Stimulated activated naive CD8-positive, alpha-beta T cell treated with anti-CD3 and anti-CD28 coated beads, Interleukin-15, Interleukin-2, amounts not matched to agents 100 ng/mL and 50 ng/mL, for 24 hours (primary cell): ENCODE measurements around the gene RNF130.

Experiments
- H3K27ac Mint-ChIP-seq: one replicate; pipeline ENCODE4 v1.8.0; 2021; ENCODE audit warnings: mild to moderate bottlenecking, mixed read lengths
- H3K27me3 Mint-ChIP-seq: one replicate; pipeline ENCODE4 v1.8.0; 2021; ENCODE audit warnings: mixed read lengths
- H3K36me3 Mint-ChIP-seq: one replicate; pipeline ENCODE4 v1.8.0; 2021; ENCODE audit warnings: low read depth, mixed read lengths
- H3K4me1 Mint-ChIP-seq: one replicate; pipeline ENCODE4 v1.8.0; 2021; ENCODE audit warnings: low read depth, mixed read lengths
- H3K4me3 Mint-ChIP-seq: one replicate; pipeline ENCODE4 v1.8.0; 2021; ENCODE audit warnings: mild to moderate bottlenecking, mixed read lengths
- H3K9me3 Mint-ChIP-seq: one replicate; pipeline ENCODE4 v1.8.0; 2021; ENCODE audit warnings: mixed read lengths

The RNF130 gene

GRCh38 chr5:180067986-180068385, 3.6 kb downstream of the RNF130 start:
- Mint-ChIP-seq H3K27me3 (no peaks in the 10 kb centered on the region), H3K4me3 (no peak overlapping the region), H3K27ac (no peak overlapping the region), H3K4me1 (peaks cover 24% of the 10 kb centered on the region), H3K36me3 (no peaks in the 10 kb centered on the region), H3K9me3 (peaks cover 3% of the 10 kb centered on the region)

- H3K36me3 Mint-ChIP-seq, result no peaks in the 10 kb centered on the region
- no peaks in the 10 kb centered on the region for H3K9me3 Mint-ChIP-seq
- no peaks in the 10 kb centered on the region for H3K27me3 Mint-ChIP-seq
- no peaks in the 10 kb centered on the region for H3K4me1 Mint-ChIP-seq
- no peak overlapping the region for H3K27ac Mint-ChIP-seq
- H3K4me3 Mint-ChIP-seq, result no peak overlapping the region
These were observed 11.4 kb downstream of the RNF130 start for GRCh38 chr5:180060192-180060591.

GRCh38 chr5:180059326-180059725, 12.2 kb downstream of the RNF130 start:
- no peak overlapping the region for H3K4me3 Mint-ChIP-seq
- H3K27me3 Mint-ChIP-seq, result no peaks in the 10 kb centered on the region
- no peaks in the 10 kb centered on the region for H3K36me3 Mint-ChIP-seq
- H3K9me3 Mint-ChIP-seq, result no peaks in the 10 kb centered on the region
- no peaks in the 10 kb centered on the region for H3K4me1 Mint-ChIP-seq
- H3K27ac Mint-ChIP-seq, result no peak overlapping the region

- no peak overlapping the region for H3K4me3 Mint-ChIP-seq
- H3K27ac Mint-ChIP-seq, result no peak overlapping the region
- no peaks in the 10 kb centered on the region for H3K27me3 Mint-ChIP-seq
- H3K36me3 Mint-ChIP-seq, result no peaks in the 10 kb centered on the region
- H3K9me3 Mint-ChIP-seq, result no peaks in the 10 kb centered on the region
- H3K4me1 Mint-ChIP-seq, result no peaks in the 10 kb centered on the region
These were observed 15.4 kb downstream of the RNF130 start for GRCh38 chr5:180056153-180056552.

GRCh38 chr5:180054226-180054625, 17.3 kb downstream of the RNF130 start:
- H3K27ac Mint-ChIP-seq, result no peak overlapping the region
- no peaks in the 10 kb centered on the region for H3K36me3 Mint-ChIP-seq
- H3K4me3 Mint-ChIP-seq, result no peak overlapping the region
- H3K27me3 Mint-ChIP-seq, result no peaks in the 10 kb centered on the region
- H3K4me1 Mint-ChIP-seq, result no peaks in the 10 kb centered on the region
- no peaks in the 10 kb centered on the region for H3K9me3 Mint-ChIP-seq

GRCh38 chr5:180053061-180053602, 18.4 kb downstream of the RNF130 start:
- no peaks in the 10 kb centered on the region for H3K4me1 Mint-ChIP-seq
- no peak overlapping the region for H3K27ac Mint-ChIP-seq
- H3K9me3 Mint-ChIP-seq, result no peaks in the 10 kb centered on the region
- no peaks in the 10 kb centered on the region for H3K36me3 Mint-ChIP-seq
- H3K4me3 Mint-ChIP-seq, result no peak overlapping the region
- no peaks in the 10 kb centered on the region for H3K27me3 Mint-ChIP-seq

- Mint-ChIP-seq H3K36me3 (no peaks in the 10 kb centered on the region), H3K4me1 (no peaks in the 10 kb centered on the region), H3K27me3 (no peaks in the 10 kb centered on the region), H3K9me3 (no peaks in the 10 kb centered on the region), H3K27ac (peak overlapping the region; percentile 1), H3K4me3 (no peak overlapping the region)
These were observed 19.2 kb downstream of the RNF130 start for GRCh38 chr5:180052211-180052818.

- H3K36me3 Mint-ChIP-seq, result no peaks in the 10 kb centered on the region
- no peaks in the 10 kb centered on the region for H3K4me1 Mint-ChIP-seq
- H3K9me3 Mint-ChIP-seq, result no peaks in the 10 kb centered on the region
- H3K27me3 Mint-ChIP-seq, result no peaks in the 10 kb centered on the region
- H3K27ac Mint-ChIP-seq, result no peak overlapping the region
- H3K4me3 Mint-ChIP-seq, result no peak overlapping the region
These were observed 21.2 kb downstream of the RNF130 start for GRCh38 chr5:180050121-180050940.

GRCh38 chr5:180049185-180049548, 22.4 kb downstream of the RNF130 start:
- Mint-ChIP-seq H3K27me3 (no peaks in the 10 kb centered on the region), H3K4me1 (no peaks in the 10 kb centered on the region), H3K36me3 (no peaks in the 10 kb centered on the region), H3K9me3 (no peaks in the 10 kb centered on the region), H3K4me3 (no peak overlapping the region), H3K27ac (no peak overlapping the region)

GRCh38 chr5:180047667-180048066, 23.9 kb downstream of the RNF130 start:
- H3K36me3 Mint-ChIP-seq, result no peaks in the 10 kb centered on the region
- no peaks in the 10 kb centered on the region for H3K27me3 Mint-ChIP-seq
- no peaks in the 10 kb centered on the region for H3K9me3 Mint-ChIP-seq
- no peaks in the 10 kb centered on the region for H3K4me1 Mint-ChIP-seq
- no peak overlapping the region for H3K4me3 Mint-ChIP-seq
- no peak overlapping the region for H3K27ac Mint-ChIP-seq

GRCh38 chr5:180046656-180047055, 24.9 kb downstream of the RNF130 start:
- Mint-ChIP-seq H3K4me3 (no peak overlapping the region), H3K36me3 (no peaks in the 10 kb centered on the region), H3K27ac (no peak overlapping the region), H3K27me3 (no peaks in the 10 kb centered on the region), H3K9me3 (no peaks in the 10 kb centered on the region), H3K4me1 (no peaks in the 10 kb centered on the region)

GRCh38 chr5:180045889-180046499, 25.6 kb downstream of the RNF130 start:
- Mint-ChIP-seq H3K27me3 (no peaks in the 10 kb centered on the region), H3K9me3 (no peaks in the 10 kb centered on the region), H3K4me1 (no peaks in the 10 kb centered on the region), H3K4me3 (no peak overlapping the region), H3K36me3 (no peaks in the 10 kb centered on the region), H3K27ac (no peak overlapping the region)

GRCh38 chr5:180043377-180043776, 28.2 kb downstream of the RNF130 start:
- Mint-ChIP-seq H3K4me3 (no peak overlapping the region), H3K36me3 (peaks cover 10% of the 10 kb centered on the region), H3K4me1 (no peaks in the 10 kb centered on the region), H3K27me3 (no peaks in the 10 kb centered on the region), H3K27ac (no peak overlapping the region), H3K9me3 (no peaks in the 10 kb centered on the region)

- no peak overlapping the region for H3K27ac Mint-ChIP-seq
- no peaks in the 10 kb centered on the region for H3K27me3 Mint-ChIP-seq
- H3K4me1 Mint-ChIP-seq, result no peaks in the 10 kb centered on the region
These were observed 30.0 kb downstream of the RNF130 start for GRCh38 chr5:180041301-180042274.

More at GRCh38 chr5:180041301-180042274, 30.0 kb downstream of the RNF130 start:
- Mint-ChIP-seq H3K4me3 (no peak overlapping the region), H3K9me3 (no peaks in the 10 kb centered on the region), H3K36me3 (peaks cover 25% of the 10 kb centered on the region)
